GM23338 (cell line): ENCODE results near the gene ADGRB3. TPM values are rescaled to one million over a fixed set of nuclear protein-coding genes. Genes with fewer than 3 reads are reported as not detected.

Experiments
- ATAC-seq: fragments of 200-7000 bp; cut with Tn5 transposase; 3 replicates; pipeline ENCODE4 v1.9.1; 2020
- DNase-seq: peaks from one replicate; pipeline ENCODE4 v3.0.0-alpha.2; 2015; ENCODE audit warnings: low spot score
- H2AFZ ChIP-seq: fragments of 200-600 bp; sonication (generic); 2 replicates; pipeline ENCODE4 v1.8.0; 2016; ENCODE audit warnings: antibody characterized with exemption, mild to moderate bottlenecking, moderate library complexity
- H3F3A ChIP-seq: fragments of 200-600 bp; sonication (generic); replicated peaks from 2 replicates; pipeline ENCODE4 v1.8.0; 2017; ENCODE audit warnings: antibody characterized with exemption, mixed run types, low read depth
- H3K27ac ChIP-seq: fragments of 200-600 bp; sonication (generic); 2 replicates; pipeline ENCODE4 v1.6.1; 2016; ENCODE audit warnings: low read depth
- H3K27me3 ChIP-seq: fragments of 200-600 bp; sonication (generic); 2 replicates; pipeline ENCODE4 v1.8.0; 2016; ENCODE audit warnings: mild to moderate bottlenecking, mixed run types, moderate library complexity; ENCODE audit not compliant: insufficient read depth
- H3K36me3 ChIP-seq: fragments of 200-600 bp; sonication (generic); 2 replicates; pipeline ENCODE4 v1.8.0; 2016; ENCODE audit warnings: mild to moderate bottlenecking; ENCODE audit not compliant: insufficient read depth
- H3K4me1 ChIP-seq: fragments of 200-600 bp; sonication (generic); 2 replicates; pipeline ENCODE4 v1.8.0; 2016; ENCODE audit warnings: mild to moderate bottlenecking, moderate library complexity; ENCODE audit not compliant: insufficient read depth
- H3K4me2 ChIP-seq: fragments of 200-600 bp; sonication (generic); 2 replicates; pipeline ENCODE4 v1.7.1; 2017; ENCODE audit warnings: mixed run types
- H3K4me3 ChIP-seq: fragments of 200-600 bp; sonication (generic); 2 replicates; pipeline ENCODE4 v1.6.1; 2016; ENCODE audit warnings: mixed run types
- H3K79me2 ChIP-seq: fragments of 200-600 bp; sonication (generic); replicated peaks from 2 replicates; pipeline ENCODE4 v1.8.0; 2017; ENCODE audit warnings: mild to moderate bottlenecking; ENCODE audit not compliant: insufficient read depth
- H3K9me2 ChIP-seq: fragments of 200-600 bp; sonication (generic); 2 replicates; pipeline ENCODE4 v1.8.0; 2017; ENCODE audit not compliant: insufficient read depth
- H4K20me1 ChIP-seq: fragments of 200-600 bp; sonication (generic); replicated peaks from 2 replicates; pipeline ENCODE4 v1.8.0; 2017; ENCODE audit warnings: mild to moderate bottlenecking; ENCODE audit not compliant: insufficient read depth
- H3K27ac Mint-ChIP-seq: 2 replicates; pipeline ENCODE4 v1.8.0; 2020; ENCODE audit warnings: inconsistent platforms, mild to moderate bottlenecking, moderate library complexity, mixed read lengths
- H3K27me3 Mint-ChIP-seq: 3 replicates; pipeline ENCODE4 v1.8.0; 2022; ENCODE audit warnings: low read depth, mild to moderate bottlenecking, moderate library complexity, mixed read lengths, inconsistent platforms; ENCODE audit not compliant: insufficient read depth, poor library complexity
- H3K36me3 Mint-ChIP-seq: 3 replicates; pipeline ENCODE4 v1.8.0; 2021; ENCODE audit warnings: low read depth, mild to moderate bottlenecking, inconsistent platforms, moderate library complexity, mixed read lengths
- H3K4me1 Mint-ChIP-seq: 3 replicates; pipeline ENCODE4 v1.8.0; 2020; ENCODE audit warnings: mild to moderate bottlenecking, inconsistent platforms, mixed read lengths
- H3K4me3 Mint-ChIP-seq: 3 replicates; pipeline ENCODE4 v1.8.0; 2021; ENCODE audit warnings: moderate library complexity, mild to moderate bottlenecking, inconsistent platforms, mixed read lengths
- H3K9me3 Mint-ChIP-seq: 3 replicates; pipeline ENCODE4 v1.8.0; 2020; ENCODE audit warnings: moderate library complexity, mild to moderate bottlenecking, inconsistent platforms, mixed read lengths
- CREB1 ChIP-seq: fragments of 250-450 bp; sonication (Bioruptor Pico); IDR thresholded peaks from 2 replicates; pipeline ENCODE4 v1.5.0; 2020; ENCODE audit warnings: low read depth, mild to moderate bottlenecking, moderate library complexity
- CTCF ChIP-seq, 2 experiments: fragments of 200-600 bp in 1 of 2; sonication (generic) in 1 of 2; conservative IDR thresholded peaks; 2 replicates each; pipeline versions ENCODE4 v1.5.1 to v1.6.1; 2016 to 2017; ENCODE audit warnings: antibody characterized with exemption in 2 of 2, low read depth in 2 of 2, mild to moderate bottlenecking in 2 of 2, moderate library complexity in 1 of 2
- EZH2phosphoT487 ChIP-seq: fragments of 200-600 bp; sonication (generic); IDR thresholded peaks from one replicate; pipeline ENCODE4 v1.8.1; 2018; ENCODE audit warnings: antibody characterized with exemption; ENCODE audit not compliant: unreplicated experiment
- REST ChIP-seq: IDR thresholded peaks from one replicate; pipeline ENCODE4 v1.6.1; 2018; ENCODE audit warnings: antibody characterized with exemption; ENCODE audit not compliant: unreplicated experiment
- ZNF114 ChIP-seq: fragments of 250-450 bp; sonication (Bioruptor Pico); IDR thresholded peaks from 2 replicates; pipeline ENCODE4 v1.5.0; 2020; ENCODE audit warnings: mild to moderate bottlenecking, moderate library complexity
- ZNF331 ChIP-seq: fragments of 250-450 bp; sonication (Bioruptor Pico); IDR thresholded peaks from 2 replicates; pipeline ENCODE4 v1.5.0; 2020; ENCODE audit warnings: low read depth, mild to moderate bottlenecking, moderate library complexity
- ZNF462 ChIP-seq: fragments of 250-450 bp; sonication (Bioruptor Pico); IDR thresholded peaks from 2 replicates; pipeline ENCODE4 v1.5.0; 2020; ENCODE audit warnings: mild to moderate bottlenecking, moderate library complexity
- polyA plus RNA-seq: library from polyadenylated mRNA; unstranded; fragments of >200 nt; fragmentation: Nextera tagmentation; extraction: Ambion mirVana; gene quantifications from 2 replicates; pipeline ENCODE4 v1.2.1, GENCODE V29; 2016
- total RNA-seq: library from RNA; depleted of rRNA; stranded (reverse); fragments of >200 nt; shearing (Covaris generic); gene quantifications from 2 replicates; pipeline ENCODE4 v1.2.3, GENCODE V29; 2014

Gene ADGRB3
- total and polyA plus RNA-seq, 2 experiments from 2014 or later, result 0.92 to 4.0 TPM

- Mint-ChIP-seq H3K27me3 (peaks cover 3% of the 10 kb centered on the region), H3K4me1 (peaks cover 6% of the 10 kb centered on the region; the same call in 1 of the 3 replicates), H3K9me3 (no peaks in the 10 kb centered on the region), H3K4me3 (no peak overlapping the region), H3K36me3 (no peaks in the 10 kb centered on the region), H3K27ac (no peak overlapping the region)
- H3K4me2 ChIP-seq, result no peak overlapping the region
- H3K36me3 ChIP-seq, result no peaks in the 10 kb centered on the region
- H3K79me2 ChIP-seq, result no peaks in the 10 kb centered on the region
- DNase-seq (no peak), ATAC-seq (no peak)
- no peak overlapping the region for H3K27ac ChIP-seq
- H3K27me3 ChIP-seq, result no peaks in the 10 kb centered on the region
- H3K4me1 ChIP-seq, result peaks cover 11% of the 10 kb centered on the region; the same call in 1 of the 2 replicates
- H3K9me2 ChIP-seq, result no peaks in the 10 kb centered on the region
- no peaks in the 10 kb centered on the region for H3F3A ChIP-seq
- H4K20me1 ChIP-seq, result no peaks in the 10 kb centered on the region
- H2AFZ ChIP-seq, result no peak overlapping the region
- H3K4me3 ChIP-seq, result no peak overlapping the region
- TF ChIP-seq ZNF331 (CRISPR knock-in tag), result no peak
- TF ChIP-seq ZNF462 (CRISPR knock-in tag), result no peak
- TF ChIP-seq EZH2phosphoT487, result no peak
- no peak for TF ChIP-seq CTCF (conservative IDR thresholded peaks at IDR 0.05; ENCODE audit: low read depth in 2 of 2)
- no peak for TF ChIP-seq CREB1 (CRISPR knock-in tag)
- TF ChIP-seq REST, result no peak
- no peak for TF ChIP-seq ZNF114
These were observed 102.0 kb downstream of the ADGRB3 start for GRCh38 chr6:68737061-68737460.
